ENCODE measurements around the gene ATRN. TPM values are rescaled to one million over a fixed set of nuclear protein-coding genes. Genes with fewer than 3 reads are reported as not detected.
A peak's percentile ranks its signal among the peaks of the same experiment; 100 is the strongest.

ATRN gene
- total RNA-seq, 2 donors from 2014 or later, result 7.4 to 10.6 TPM

GRCh38 chr20:3661814-3662665 is 191.2 kb downstream of the ATRN start:
- peak in 1 of 2 donors; percentile 38 for DNase-seq (ENCODE audit: low spot score in 2 of 2)
- Mint-ChIP-seq H3K36me3 (no peaks in the 10 kb centered on the region), H3K9me3 (no peaks in the 10 kb centered on the region), H3K27ac (no peak overlapping the region)
- ATAC-seq, result no peak

- no peaks in the 10 kb centered on the region for H3K36me3 Mint-ChIP-seq
- H3K27ac Mint-ChIP-seq, result no peak within 1 kb of the TSS
Measured at GRCh38 chr20:3663031-3663701, 192.3 kb downstream of the ATRN start, which contains the start of gene GFRA4. GFRA4 (minus strand) TSS chr20:3663399; CDS start chr20:3663399, 0 bp downstream.

GRCh38 chr20:3663858-3664257 is 193.0 kb downstream of the ATRN start:
- no peak for ATAC-seq
- DNase-seq (ENCODE audit: low spot score in 2 of 2), result no peak

More at GRCh38 chr20:3663031-3663701, 192.3 kb downstream of the ATRN start, which contains the start of gene GFRA4:
- DNase-seq (ENCODE audit: low spot score in 2 of 2) (peak in 1 of 2 donors; percentile 44), ATAC-seq (no peak)
- H3K9me3 Mint-ChIP-seq, result no peaks in the 10 kb centered on the region

GRCh38 chr20:3667434-3668037 is 196.7 kb downstream of the ATRN start:
- peak overlapping the region in 1 of 2 donors; percentile 50 for H3K27ac Mint-ChIP-seq
- DNase-seq (ENCODE audit: low spot score in 2 of 2) (no peak), ATAC-seq (no peak)
- no peaks in the 10 kb centered on the region for H3K9me3 Mint-ChIP-seq
- H3K36me3 Mint-ChIP-seq, result no peaks in the 10 kb centered on the region

More at GRCh38 chr20:3663858-3664257, 193.0 kb downstream of the ATRN start:
- H3K27ac Mint-ChIP-seq, result no peak overlapping the region
- H3K9me3 Mint-ChIP-seq, result no peaks in the 10 kb centered on the region
- no peaks in the 10 kb centered on the region for H3K36me3 Mint-ChIP-seq

- DNase-seq (ENCODE audit: low spot score in 2 of 2), result no peak
- Mint-ChIP-seq H3K9me3 (no peaks in the 10 kb centered on the region), H3K27ac (no peak overlapping the region), H3K36me3 (no peaks in the 10 kb centered on the region)
- no peak for ATAC-seq
Measured at GRCh38 chr20:3669710-3670367, 199.0 kb downstream of the ATRN start.

- Mint-ChIP-seq H3K36me3 (no peaks in the 10 kb centered on the region), H3K27ac (no peak overlapping the region)
- ATAC-seq, result no peak
Measured at GRCh38 chr20:3670511-3670910, 199.7 kb downstream of the ATRN start.

GRCh38 chr20:3670945-3671344 is 200.1 kb downstream of the ATRN start:
- ATAC-seq, result no peak
- no peak for DNase-seq (ENCODE audit: low spot score in 2 of 2)
- Mint-ChIP-seq H3K27ac (no peak overlapping the region), H3K36me3 (no peaks in the 10 kb centered on the region), H3K9me3 (no peaks in the 10 kb centered on the region)

More at GRCh38 chr20:3670511-3670910, 199.7 kb downstream of the ATRN start:
- no peak for DNase-seq (ENCODE audit: low spot score in 2 of 2)
- H3K9me3 Mint-ChIP-seq, result no peaks in the 10 kb centered on the region

- DNase-seq (ENCODE audit: low spot score in 2 of 2) (no peak), ATAC-seq (peak in 1 of 2 donors; percentile 2)
- Mint-ChIP-seq H3K27ac (no peak overlapping the region), H3K36me3 (no peaks in the 10 kb centered on the region), H3K9me3 (no peaks in the 10 kb centered on the region)
Measured at GRCh38 chr20:3671986-3672546, 201.2 kb downstream of the ATRN start.

- DNase-seq (ENCODE audit: low spot score in 2 of 2), result no peak
- Mint-ChIP-seq H3K36me3 (no peaks in the 10 kb centered on the region), H3K9me3 (no peaks in the 10 kb centered on the region), H3K27ac (no peak overlapping the region)
- ATAC-seq, result peak in 1 of 2 donors; percentile 16
Measured at GRCh38 chr20:3672547-3673171, 201.8 kb downstream of the ATRN start.

- Mint-ChIP-seq H3K36me3 (no peaks in the 10 kb centered on the region), H3K27ac (no peak overlapping the region), H3K9me3 (no peaks in the 10 kb centered on the region)
- no peak for DNase-seq (ENCODE audit: low spot score in 2 of 2)
- ATAC-seq, result no peak
Measured at GRCh38 chr20:3673221-3674070, 202.6 kb downstream of the ATRN start.

- ATAC-seq (no peak), DNase-seq (ENCODE audit: low spot score in 2 of 2) (no peak)
- H3K9me3 Mint-ChIP-seq, result no peaks in the 10 kb centered on the region
- H3K36me3 Mint-ChIP-seq, result no peaks in the 10 kb centered on the region
- H3K27ac Mint-ChIP-seq, result no peak overlapping the region
Measured at GRCh38 chr20:3674447-3674846, 203.6 kb downstream of the ATRN start.

GRCh38 chr20:3674995-3675900 is 204.4 kb downstream of the ATRN start:
- Mint-ChIP-seq H3K27ac (no peak overlapping the region), H3K36me3 (no peaks in the 10 kb centered on the region), H3K9me3 (no peaks in the 10 kb centered on the region)
- ATAC-seq (no peak), DNase-seq (ENCODE audit: low spot score in 2 of 2) (no peak)

GRCh38 chr20:3677733-3678132 is 206.9 kb downstream of the ATRN start:
- H3K9me3 Mint-ChIP-seq, result no peaks in the 10 kb centered on the region
- DNase-seq (ENCODE audit: low spot score in 2 of 2), result no peak
- no peak for ATAC-seq
- H3K27ac Mint-ChIP-seq, result no peak overlapping the region
- H3K36me3 Mint-ChIP-seq, result no peaks in the 10 kb centered on the region

GRCh38 chr20:3678198-3678597 is 207.4 kb downstream of the ATRN start:
- no peak for ATAC-seq
- no peaks in the 10 kb centered on the region for H3K36me3 Mint-ChIP-seq

More at GRCh38 chr20:3678198-3678597, 207.4 kb downstream of the ATRN start:
- no peak for DNase-seq (ENCODE audit: low spot score in 2 of 2)
- H3K27ac Mint-ChIP-seq, result peak overlapping the region in 1 of 2 donors; percentile 47
- H3K9me3 Mint-ChIP-seq, result no peaks in the 10 kb centered on the region

Measured in activated naive CD4-positive, alpha-beta T cell treated with anti-CD3 and anti-CD28 coated beads, Interleukin-2, amount 50 U/mL, for 72 hours (primary cell).